T-helper 22 cell (primary cell): ENCODE measurements around the gene APBA2.
"Not testable (repeated sequence)": the region's sequence is repeated elsewhere in the genome, so short reads cannot be mapped to it uniquely, and the experiment has no call there.

Experiments used
- DNase-seq: peaks from one replicate; pipeline ENCODE4 v3.0.0-alpha.2; 2020; ENCODE audit warnings: low read depth

APBA2 gene

DNA sequence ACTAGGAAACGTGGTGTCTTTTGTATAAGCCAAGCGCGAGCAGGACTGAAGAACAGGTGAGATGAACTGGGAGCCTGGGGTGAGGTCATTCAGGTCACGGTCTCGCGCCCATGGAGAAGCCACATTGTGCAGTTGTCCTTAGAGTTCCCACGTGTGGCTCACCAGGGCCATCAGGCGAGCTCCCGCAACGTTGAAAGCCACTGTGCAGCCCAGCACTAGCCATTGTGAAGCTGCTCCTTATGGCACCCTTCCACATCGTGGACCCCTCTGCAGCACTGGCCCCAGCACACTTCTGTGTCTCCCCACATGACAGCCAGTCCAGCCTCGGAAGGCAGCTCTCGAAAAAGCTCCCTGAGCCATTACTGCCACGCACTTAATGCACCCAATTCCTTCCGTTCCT lies 7.6 kb upstream of the APBA2 start:
- no peak for DNase-seq

DNA sequence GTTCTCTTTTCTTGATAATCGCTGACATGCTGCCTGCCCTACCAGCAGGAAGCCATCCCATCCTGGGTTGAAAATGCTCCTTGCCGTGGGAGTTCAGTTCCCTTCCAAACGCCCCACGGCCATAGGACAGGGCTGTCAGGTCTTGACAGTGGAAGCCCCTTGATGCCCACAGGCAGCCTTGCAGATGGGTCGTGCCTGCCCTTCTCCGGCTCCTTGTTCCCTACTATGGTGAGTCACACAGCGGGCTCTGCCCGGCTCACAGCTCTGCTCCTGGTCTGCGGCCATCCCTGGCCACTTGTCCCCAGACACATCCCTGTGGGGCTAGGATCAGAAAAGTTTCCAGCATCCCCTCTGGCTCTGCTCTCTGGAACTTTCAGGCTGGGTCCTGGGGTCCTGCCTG lies 6.2 kb upstream of the APBA2 start:
- no peak for DNase-seq

GRCh38 chr15:28880680-28881079 lies 5.1 kb upstream of the APBA2 start:
- no peak for DNase-seq

GRCh38 chr15:28881170-28881569 lies 4.6 kb upstream of the APBA2 start:
- no peak for DNase-seq

DNA sequence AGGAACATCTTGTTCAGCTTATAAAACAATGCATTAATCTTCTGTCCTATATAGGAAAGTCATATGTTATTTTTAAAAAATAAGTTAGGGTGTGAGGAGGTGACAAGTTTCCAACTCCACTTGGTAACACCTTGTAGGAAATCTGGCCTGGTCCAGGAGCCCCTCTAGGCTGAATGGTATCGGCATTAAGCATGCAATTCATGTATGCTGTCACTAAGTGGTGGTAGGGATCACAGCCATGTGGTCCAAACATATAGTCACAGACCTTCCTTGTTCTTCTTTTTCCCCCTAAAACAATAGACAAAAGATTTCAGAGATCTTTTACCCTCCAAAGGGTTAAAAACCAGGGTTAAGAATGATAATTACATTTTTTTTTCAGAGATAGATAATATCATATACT lies 4.2 kb upstream of the APBA2 start:
- no peak for DNase-seq

- no peak for DNase-seq
These were observed 1.4 kb upstream of the APBA2 start for GRCh38 chr15:28884151-28884940.

- no peak for DNase-seq
These were observed 595 bp upstream of the APBA2 start for GRCh38 chr15:28885128-28885629.

GRCh38 chr15:28886431-28887338 lies 911 bp downstream of the APBA2 start:
- DNase-seq: no peak

- DNase-seq: no peak
These were observed 1.8 kb downstream of the APBA2 start for GRCh38 chr15:28887339-28888174.

GRCh38 chr15:28888302-28888894 lies 2.6 kb downstream of the APBA2 start:
- no peak for DNase-seq

DNA sequence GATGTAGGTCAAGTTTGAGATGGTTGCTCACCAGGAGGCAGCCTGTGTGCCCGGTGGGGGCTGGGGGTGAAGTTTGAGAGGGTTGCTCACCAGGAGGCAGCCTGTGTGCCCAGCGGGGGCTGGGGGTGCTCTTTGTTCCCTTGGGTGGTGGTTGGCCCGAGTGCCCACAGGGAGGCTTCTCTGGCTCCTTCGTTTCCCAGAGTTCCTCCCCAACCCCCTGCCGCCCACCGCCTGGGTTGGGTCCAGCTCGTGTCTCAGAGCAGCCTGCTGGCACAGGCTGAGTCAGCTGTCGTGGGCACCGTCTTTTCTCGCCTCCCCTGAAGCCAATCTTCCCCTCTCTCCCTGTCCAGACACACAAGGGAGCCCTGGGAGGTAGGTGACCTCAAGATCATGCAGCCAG lies 3.1 kb downstream of the APBA2 start:
- DNase-seq: no peak

DNA sequence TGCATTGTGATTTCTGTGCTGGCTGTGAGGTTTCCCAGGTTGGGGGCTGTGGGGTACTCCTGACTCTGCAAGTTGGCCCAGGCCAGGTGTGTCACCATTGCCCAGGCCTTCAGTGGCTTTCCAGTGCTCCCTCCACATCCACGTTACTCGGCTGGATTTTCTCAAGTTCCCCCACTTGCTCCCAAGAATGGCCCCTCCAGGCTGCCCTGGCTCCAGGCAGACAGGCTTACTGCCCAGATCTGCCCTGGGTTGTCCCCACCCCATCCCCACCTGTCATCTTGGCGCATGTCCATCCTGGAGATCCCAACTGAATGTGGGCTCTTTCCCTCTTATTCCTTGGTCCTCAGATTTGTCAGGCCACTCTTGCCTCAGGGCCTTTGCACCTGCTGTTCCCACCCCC lies 3.6 kb downstream of the APBA2 start:
- no peak for DNase-seq

GRCh38 chr15:28889871-28890270 lies 4.1 kb downstream of the APBA2 start:
- not testable (repeated sequence) for DNase-seq

DNA sequence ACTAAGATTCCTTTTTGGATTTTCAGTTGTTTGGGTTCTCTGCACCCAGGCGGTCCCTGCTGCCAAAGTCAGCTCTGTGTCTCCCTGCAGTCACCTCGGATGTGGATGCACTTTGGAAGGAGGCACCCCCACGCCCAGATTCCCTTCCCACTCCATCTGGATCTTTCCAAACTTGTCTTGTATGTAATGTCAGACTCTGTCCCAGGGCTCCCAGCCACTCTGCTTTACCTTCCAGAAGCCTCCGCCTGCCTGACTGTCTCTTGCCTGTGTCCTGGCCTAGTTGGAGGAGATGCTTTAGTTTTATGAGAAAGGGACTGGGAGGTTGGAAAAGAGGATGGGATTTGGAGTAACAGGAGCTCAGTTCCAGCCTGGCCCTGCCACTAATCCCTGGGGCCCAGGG lies 4.5 kb downstream of the APBA2 start:
- not testable (repeated sequence) for DNase-seq

DNA sequence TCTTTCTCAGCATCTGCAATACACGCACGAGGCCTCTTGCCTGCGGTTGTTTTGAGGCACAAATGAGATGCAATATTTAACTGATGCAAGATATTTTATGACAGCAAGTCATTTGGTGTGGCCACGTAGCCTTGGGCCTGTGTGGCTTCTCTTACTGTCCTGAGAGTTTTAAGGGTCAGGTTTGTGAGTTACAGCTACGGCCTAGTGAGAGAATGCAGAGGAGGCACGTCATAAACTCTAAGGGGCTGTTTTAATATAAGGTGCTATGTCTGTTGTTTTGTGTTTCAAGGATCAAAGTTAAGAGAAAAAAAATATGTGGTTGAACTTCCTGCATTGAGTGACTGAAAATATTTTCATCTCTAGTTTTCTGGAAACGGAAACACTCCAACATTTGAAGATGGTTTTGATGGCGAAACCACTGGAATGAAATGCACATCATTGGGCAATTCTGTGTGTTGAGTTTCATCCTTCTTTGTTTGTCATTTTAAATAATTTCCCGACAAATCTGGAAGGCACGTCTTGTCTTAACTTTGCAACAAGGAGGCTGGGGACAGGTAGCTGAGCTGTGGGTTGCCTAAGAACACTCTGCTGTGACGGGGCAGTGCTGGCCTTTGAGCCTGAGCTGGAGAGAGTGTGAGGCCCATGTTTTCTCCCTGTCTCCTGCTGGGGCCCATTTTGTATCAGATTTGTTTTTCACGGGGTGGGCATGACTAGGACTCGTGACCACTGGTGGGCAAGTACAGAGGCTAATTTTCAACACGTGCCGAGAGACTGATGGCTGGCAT lies 5.1 kb downstream of the APBA2 start:
- DNase-seq: no peak

DNA sequence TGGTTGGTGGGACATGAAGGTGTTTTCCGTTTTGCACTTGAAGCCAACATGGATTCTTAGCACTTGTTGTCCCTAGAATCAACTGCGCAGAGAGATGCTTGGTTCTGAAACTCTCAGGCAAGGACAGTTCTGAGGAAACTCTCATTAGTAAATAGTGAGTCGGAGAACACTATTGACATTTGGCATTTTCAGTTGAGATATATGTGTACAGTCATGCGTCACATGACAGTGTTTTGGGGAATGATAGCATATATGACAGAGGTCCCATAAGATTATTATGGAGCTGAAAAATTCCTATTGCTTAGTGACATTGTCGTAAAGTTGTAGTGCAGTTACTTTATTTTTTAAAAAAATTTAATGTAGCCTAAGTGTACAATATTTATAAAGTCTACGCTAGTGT lies 5.8 kb downstream of the APBA2 start:
- DNase-seq: no peak

DNA sequence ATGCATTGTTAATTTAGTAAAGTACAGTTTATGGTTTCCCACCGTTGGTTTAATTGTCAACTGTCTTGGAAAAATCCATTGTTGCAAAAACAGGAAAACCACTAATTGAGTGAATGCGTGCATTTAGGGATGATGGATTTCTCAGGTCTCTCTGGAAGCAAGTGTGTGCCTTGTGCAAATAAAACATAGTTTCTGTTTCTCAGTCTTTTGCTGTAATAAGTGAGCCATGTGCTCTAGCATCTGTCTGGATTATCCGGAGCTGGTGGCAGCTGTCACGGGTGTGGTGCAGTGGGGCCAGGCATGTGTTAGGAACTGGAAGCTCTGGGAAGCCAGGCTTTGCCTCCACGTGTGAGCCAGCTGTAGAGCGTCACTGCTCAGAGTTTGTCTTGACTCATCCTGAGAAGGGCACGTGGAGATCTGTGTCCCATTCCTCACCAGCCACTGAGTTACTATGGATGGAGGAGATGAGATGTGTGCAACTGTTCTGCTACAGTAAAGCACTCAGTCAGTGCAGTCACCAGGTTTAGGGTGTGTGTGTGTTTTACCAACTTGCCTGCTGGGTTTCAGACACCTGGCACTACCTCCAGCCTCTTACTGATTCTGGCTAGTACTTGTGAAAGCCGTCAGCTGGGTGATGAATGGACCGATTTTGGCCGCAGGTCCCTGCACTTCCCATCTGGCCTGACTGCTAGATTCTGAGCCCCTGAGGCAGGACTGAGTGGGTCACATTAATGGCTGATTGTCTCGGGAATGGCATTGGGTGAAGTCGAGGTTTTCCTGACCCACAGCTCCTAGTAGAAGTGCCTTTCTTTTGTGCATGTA lies 7.2 kb downstream of the APBA2 start:
- no peak for DNase-seq

DNA sequence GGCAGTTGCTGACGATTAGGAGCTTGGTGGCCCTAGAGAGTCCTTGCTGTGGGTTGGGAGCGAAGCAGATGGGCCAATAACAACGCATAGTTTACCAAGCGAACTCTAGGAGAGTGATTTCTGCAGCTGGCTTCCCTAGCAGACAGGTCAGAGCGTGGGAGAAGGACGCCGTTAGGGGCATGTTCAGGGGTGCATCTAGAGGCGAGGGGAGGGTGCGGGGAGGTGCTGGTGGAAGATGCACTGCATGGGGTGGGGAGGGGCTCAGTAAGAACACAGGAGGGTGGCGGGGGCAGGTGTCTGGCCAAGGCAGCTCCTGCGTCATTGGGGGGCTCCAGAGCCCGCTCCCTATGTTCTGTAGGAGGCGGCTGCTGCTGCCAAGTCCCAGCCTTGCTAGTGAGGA lies 8.9 kb downstream of the APBA2 start:
- no peak for DNase-seq

- no peak for DNase-seq
These were observed 9.4 kb downstream of the APBA2 start for GRCh38 chr15:28895146-28895545.

- DNase-seq: no peak
These were observed 9.8 kb downstream of the APBA2 start for GRCh38 chr15:28895566-28895965.
